Effector memory CD8-positive, alpha-beta T cell (primary cell): Measurements from ENCODE around the gene AKAP17A.
"Not testable (repeated sequence)": the region's sequence is repeated elsewhere in the genome, so short reads cannot be mapped to it uniquely, and the experiment has no call there.

Experiments used
- ATAC-seq: fragments of 150-1000 bp; cut with Tn5 transposase; replicated peaks from 2 replicates; pipeline ENCODE4 v1.10.0; 2021; ENCODE audit warnings: mild to moderate bottlenecking, moderate library complexity
- DNase-seq, 3 experiments: peaks; one replicate each; pipeline ENCODE4 v3.0.0; 2021
- H3K27ac Mint-ChIP-seq, 2 donors: one replicate each; pipeline ENCODE4 v1.8.0; 2022; ENCODE audit warnings: mild to moderate bottlenecking in 2 of 2, mixed read lengths in 2 of 2, moderate library complexity in 2 of 2
- H3K27me3 Mint-ChIP-seq, 2 donors: one replicate each; pipeline ENCODE4 v1.8.0; 2022; ENCODE audit warnings: mixed read lengths in 2 of 2
- H3K36me3 Mint-ChIP-seq: one replicate; pipeline ENCODE4 v1.8.0; 2022; ENCODE audit warnings: mild to moderate bottlenecking, moderate library complexity, mixed read lengths; ENCODE audit not compliant: insufficient read depth
- H3K4me1 Mint-ChIP-seq, 2 donors: one replicate each; pipeline ENCODE4 v1.8.0; 2022; ENCODE audit warnings: low read depth in 2 of 2, mixed read lengths in 2 of 2
- H3K4me3 Mint-ChIP-seq, 2 donors: one replicate each; pipeline ENCODE4 v1.8.0; 2022; ENCODE audit warnings: mild to moderate bottlenecking in 2 of 2, mixed read lengths in 2 of 2, moderate library complexity in 2 of 2
- H3K9me3 Mint-ChIP-seq, 2 donors: one replicate each; pipeline ENCODE4 v1.8.0; 2022; ENCODE audit warnings: mixed read lengths in 2 of 2
- total RNA-seq, 9 experiments: gene quantifications; one replicate each; lab custom pipeline; 2026; lab: John Stamatoyannopoulos, UW

Gene AKAP17A, protein sequence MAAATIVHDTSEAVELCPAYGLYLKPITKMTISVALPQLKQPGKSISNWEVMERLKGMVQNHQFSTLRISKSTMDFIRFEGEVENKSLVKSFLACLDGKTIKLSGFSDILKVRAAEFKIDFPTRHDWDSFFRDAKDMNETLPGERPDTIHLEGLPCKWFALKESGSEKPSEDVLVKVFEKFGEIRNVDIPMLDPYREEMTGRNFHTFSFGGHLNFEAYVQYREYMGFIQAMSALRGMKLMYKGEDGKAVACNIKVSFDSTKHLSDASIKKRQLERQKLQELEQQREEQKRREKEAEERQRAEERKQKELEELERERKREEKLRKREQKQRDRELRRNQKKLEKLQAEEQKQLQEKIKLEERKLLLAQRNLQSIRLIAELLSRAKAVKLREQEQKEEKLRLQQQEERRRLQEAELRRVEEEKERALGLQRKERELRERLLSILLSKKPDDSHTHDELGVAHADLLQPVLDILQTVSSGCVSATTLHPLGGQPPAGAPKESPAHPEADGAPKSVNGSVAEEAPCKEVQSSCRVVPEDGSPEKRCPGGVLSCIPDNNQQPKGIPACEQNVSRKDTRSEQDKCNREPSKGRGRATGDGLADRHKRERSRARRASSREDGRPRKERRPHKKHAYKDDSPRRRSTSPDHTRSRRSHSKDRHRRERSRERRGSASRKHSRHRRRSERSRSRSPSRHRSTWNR
- total RNA-seq, result 164 to 266 (median 196) reads per million in 9 experiments

DNA sequence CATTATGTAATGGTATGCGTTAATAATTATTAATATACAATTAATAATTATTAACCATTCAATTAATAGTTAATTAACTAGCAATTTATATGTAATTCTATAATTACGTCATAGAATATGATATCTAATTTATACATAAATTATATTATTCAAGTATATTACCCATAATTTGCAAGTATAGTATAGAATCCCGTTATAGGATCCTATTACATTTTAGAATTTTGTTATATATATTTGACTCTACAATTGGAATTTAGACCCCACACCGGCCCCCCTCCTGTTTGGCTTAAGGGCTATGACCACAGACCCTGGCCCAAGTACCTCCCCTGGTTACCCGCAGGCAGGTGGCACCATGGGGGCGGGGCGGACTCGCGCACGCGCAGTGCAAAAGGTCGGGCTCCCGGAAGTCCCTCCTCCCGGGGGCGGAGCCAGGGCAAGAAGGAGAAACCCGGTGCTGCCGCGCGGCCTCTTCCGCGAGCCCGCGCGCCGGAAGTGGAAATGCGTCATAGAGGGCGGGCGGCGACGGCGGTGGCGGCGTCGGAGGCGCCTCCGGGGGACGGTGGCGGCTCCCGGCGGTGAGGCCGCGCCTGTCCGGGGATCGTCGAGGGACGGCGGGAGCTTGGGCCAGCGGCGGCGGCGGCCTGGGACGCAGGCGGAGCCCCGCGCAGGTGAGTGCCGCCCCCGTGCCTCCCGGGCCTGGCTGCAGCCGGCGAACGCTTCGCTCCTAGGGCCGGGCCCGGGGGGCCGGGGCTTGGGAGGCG lies at the start of gene AKAP17A:
AKAP17A (plus strand) TSS at position 503 of the 761 bp plus-strand sequence. CDS start 1,859 bp downstream, outside the sequence.
- H3K36me3 Mint-ChIP-seq, result peaks cover 46% of the 10 kb centered on the region
- peak; percentile 96 to 100 (median 99) for DNase-seq
- peak; percentile 94 for ATAC-seq
- H3K27ac Mint-ChIP-seq, result peak within 1 kb of the TSS; percentile 92 to 98
- no peaks in the 10 kb centered on the region for H3K27me3 Mint-ChIP-seq
- peak within 1 kb of the TSS; percentile 88 to 98 for H3K4me3 Mint-ChIP-seq
- no peaks in the 10 kb centered on the region for H3K9me3 Mint-ChIP-seq
- H3K4me1 Mint-ChIP-seq, result peaks cover 20 to 39% of the 10 kb centered on the region in 2 donors

DNA sequence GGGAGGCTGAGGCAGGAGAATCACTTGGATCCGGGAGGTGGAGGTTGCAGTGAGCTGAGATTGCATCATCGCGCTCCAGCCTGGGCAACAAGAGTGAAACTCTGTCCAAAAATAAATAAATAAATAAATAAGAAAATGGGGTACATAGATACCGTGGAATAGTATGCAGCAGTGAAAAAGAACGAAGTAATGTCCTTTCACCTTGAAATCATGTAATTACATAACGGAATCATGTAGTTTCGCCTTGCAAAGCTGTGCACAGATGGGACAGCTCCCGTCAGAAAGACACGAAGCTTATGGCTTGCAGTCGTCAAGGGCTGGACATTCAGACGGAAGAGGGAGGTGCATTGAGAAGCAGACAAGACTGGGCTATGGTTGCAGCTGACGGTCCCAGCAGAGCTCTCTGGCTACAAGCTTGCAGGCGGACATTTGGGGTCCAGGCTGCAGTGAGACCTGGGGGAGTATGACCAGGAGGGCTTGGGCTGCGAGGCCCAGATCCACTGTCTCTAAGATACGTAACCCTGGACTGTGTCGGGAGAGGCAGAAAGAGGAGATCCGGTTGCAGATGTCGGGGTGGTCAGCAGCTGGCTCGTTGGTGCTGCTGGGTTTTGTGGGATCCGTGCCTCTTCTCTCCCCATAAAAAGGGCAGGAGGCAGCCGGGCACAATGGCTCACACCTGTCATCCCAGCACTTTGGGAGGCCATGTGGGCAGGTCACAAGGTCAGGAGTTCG lies 48.2 kb upstream of the AKAP17A start:
- no peak overlapping the region for H3K4me3 Mint-ChIP-seq
- no peaks in the 10 kb centered on the region for H3K36me3 Mint-ChIP-seq
- no peaks in the 10 kb centered on the region for H3K27me3 Mint-ChIP-seq
- H3K9me3 Mint-ChIP-seq, result peaks cover 4 to 7% of the 10 kb centered on the region in 2 donors
- H3K4me1 Mint-ChIP-seq, result peaks cover 5 to 12% of the 10 kb centered on the region in 2 donors
- ATAC-seq, result no peak
- H3K27ac Mint-ChIP-seq, result peak overlapping the region in 1 of 2 donors; percentile 16
- DNase-seq, result no peak

DNA sequence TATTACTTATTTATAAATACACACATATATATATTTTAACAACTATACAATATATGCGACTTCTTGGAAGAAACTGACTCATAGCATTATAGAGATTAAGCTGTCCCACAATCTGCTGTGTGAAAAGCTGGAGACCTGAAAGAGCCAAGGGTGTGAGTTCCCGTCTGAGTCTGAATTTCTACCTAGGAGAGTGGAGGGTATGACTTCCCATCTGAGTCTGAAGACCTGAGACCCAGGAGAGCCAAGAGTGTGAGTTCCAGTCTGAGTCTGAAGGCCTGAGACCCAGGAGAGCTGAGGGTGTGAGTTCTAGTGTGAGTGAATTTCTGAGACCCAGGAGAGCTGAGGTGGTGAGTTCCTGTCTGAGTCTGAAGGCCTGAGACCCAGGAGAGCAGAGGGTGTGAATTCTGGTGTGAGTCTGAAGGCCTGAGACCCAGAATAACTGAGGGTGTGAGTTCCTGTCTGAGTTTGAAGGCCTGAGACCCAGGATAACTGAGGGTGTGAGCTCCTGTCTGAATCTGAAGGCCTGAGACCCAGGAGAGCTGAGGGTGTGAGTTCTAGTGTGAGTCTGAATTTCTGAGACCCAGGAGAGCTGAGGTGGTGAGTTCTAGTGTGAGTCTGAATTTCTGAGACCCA lies 45.5 kb upstream of the AKAP17A start:
- DNase-seq (no peak), ATAC-seq (no peak)
- Mint-ChIP-seq H3K9me3 (peaks cover 4 to 7% of the 10 kb centered on the region in 2 donors), H3K36me3 (no peaks in the 10 kb centered on the region), H3K27me3 (no peaks in the 10 kb centered on the region), H3K4me1 (peaks cover 12 to 19% of the 10 kb centered on the region in 2 donors), H3K4me3 (no peak overlapping the region), H3K27ac (peak overlapping the region; percentile 54 to 55)

DNA sequence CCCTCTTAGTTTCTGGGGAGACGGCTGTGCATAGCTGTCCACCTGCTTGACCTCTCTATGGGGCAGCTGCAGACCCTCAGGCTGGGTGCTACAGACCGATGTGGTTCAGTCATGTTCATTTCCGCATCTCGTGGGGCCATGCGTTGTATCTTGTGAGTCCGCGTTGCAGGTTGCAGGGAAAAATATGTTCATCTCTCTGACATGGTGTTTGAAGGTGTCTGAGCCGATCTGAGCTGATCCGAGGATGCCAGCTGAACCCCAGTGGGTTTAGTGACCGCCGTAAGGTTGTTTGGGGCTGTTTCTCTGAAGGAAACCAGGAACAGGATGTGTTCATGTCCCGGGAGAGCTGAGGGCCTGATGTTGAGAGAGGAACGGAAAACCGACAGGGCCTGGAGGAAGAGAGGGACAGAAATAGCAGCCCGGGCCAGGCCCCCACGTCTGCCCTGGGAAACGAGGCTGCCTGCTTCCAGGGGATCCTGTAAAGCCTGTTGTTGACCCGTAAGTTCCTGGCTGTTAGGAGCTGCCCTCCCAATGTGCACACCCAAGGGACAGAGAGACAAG lies 44.6 kb upstream of the AKAP17A start:
- H3K27ac Mint-ChIP-seq, result peak overlapping the region; percentile 12 to 54
- no peak overlapping the region for H3K4me3 Mint-ChIP-seq
- no peak for ATAC-seq
- DNase-seq, result no peak
- H3K36me3 Mint-ChIP-seq, result peaks cover 4% of the 10 kb centered on the region
- peaks cover 16 to 26% of the 10 kb centered on the region in 2 donors for H3K4me1 Mint-ChIP-seq
- no peaks in the 10 kb centered on the region for H3K27me3 Mint-ChIP-seq
- peaks cover 4 to 12% of the 10 kb centered on the region in 2 donors for H3K9me3 Mint-ChIP-seq

DNA sequence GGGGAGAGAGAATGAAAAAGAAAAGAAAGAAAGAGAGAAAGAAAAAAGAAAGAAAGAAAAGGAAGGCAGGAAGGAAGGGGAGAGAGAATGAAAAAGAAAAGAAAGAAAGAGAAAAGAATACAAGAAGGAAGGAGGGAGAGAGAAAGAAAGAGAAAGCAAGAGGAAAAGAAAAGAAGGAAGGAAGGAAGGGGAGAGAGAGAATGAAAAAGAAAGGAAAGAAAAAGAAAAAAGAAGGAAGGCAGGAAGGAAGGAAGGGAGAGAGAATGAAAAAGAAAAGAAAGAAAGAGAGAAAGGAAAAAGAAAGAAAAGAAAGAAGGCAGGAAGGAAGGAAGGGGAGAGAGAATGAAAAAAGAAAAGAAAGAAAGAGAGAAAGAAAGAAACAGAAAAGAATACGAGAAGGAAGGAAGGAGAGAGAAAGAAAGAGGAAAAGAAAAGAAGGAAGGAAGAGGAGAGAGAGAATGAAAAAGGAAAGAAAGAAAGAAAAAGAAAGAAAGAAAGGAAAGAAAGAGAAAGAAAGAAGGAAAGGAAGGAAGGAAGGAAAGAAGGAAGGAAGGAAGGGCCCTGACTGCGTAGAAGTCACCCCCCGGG lies 39.4 kb upstream of the AKAP17A start:
- Mint-ChIP-seq H3K9me3 (peaks cover 12 to 15% of the 10 kb centered on the region in 2 donors), H3K36me3 (peaks cover 10% of the 10 kb centered on the region), H3K4me3 (peak overlapping the region; percentile 41 to 57), H3K27ac (peak overlapping the region; percentile 92 to 99), H3K4me1 (peaks cover 37 to 49% of the 10 kb centered on the region in 2 donors), H3K27me3 (no peaks in the 10 kb centered on the region)
- DNase-seq, result no peak
- ATAC-seq, result no peak

DNA sequence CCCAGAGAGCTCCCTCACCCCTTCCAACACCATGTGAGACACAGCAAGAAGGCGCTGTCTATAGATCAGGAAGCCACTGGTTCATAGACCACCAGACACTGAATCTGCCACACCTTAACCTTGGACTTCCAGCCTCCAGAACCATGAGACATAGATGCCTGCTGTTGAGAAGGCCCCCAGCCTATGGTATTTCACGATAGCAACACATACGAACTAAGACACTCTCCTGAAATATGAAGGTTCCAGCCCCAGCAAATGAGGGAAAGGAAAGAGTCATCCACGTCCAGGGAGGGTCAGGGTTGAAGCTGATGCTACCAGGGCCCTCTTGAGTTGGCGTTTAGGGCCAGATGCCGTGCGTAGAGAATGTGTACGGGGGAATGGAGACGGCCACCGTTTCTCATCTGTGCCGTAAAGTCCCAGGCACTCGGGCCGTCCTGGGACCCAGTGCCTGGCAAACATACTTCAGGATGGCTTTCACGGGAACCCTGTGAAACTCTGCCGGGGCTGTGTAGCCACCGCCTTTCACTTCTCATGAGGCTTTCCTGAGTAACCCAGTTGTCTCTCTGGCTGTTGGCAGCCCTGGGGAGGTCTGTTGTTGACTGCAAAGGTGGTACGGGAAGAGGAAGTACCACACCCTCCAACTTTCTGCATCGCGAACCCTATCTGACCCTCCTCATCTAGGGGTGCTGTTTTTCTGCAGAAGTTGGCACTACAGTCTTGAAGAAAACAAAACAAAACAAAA lies 36.8 kb upstream of the AKAP17A start:
- peak; percentile 45 to 64 (median 52) for DNase-seq
- Mint-ChIP-seq H3K36me3 (peaks cover 10% of the 10 kb centered on the region), H3K4me1 (peaks cover 43 to 57% of the 10 kb centered on the region in 2 donors), H3K27ac (peak overlapping the region; percentile 92 to 99), H3K4me3 (peak overlapping the region; percentile 72 to 78), H3K9me3 (peaks cover 15 to 20% of the 10 kb centered on the region in 2 donors), H3K27me3 (no peaks in the 10 kb centered on the region)
- peak; percentile 95 for ATAC-seq

DNA sequence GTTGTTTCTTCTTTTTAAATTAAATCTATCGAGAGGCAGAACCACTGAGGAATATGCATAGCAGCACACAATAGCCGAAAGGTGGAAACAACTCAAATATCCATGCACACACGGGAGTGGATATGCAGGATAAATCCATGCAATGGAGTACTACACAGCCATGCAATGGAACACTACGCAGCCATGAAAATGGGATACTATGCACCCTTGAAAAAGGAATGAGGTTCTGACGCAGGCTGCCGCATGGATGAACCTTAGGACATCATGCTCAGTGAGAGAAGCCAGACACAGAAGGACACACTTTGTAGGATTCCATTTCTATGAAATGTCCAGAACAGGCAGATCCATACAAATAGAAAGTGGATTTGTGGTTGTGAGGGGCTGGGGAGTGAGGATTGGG lies 36.0 kb upstream of the AKAP17A start:
- Mint-ChIP-seq H3K4me3 (peak overlapping the region; percentile 72 to 78), H3K9me3 (peaks cover 15 to 20% of the 10 kb centered on the region in 2 donors), H3K27me3 (no peaks in the 10 kb centered on the region), H3K36me3 (peaks cover 10% of the 10 kb centered on the region), H3K4me1 (peaks cover 39 to 57% of the 10 kb centered on the region in 2 donors), H3K27ac (peak overlapping the region; percentile 92 to 99)
- ATAC-seq, result no peak
- DNase-seq, result no peak

DNA sequence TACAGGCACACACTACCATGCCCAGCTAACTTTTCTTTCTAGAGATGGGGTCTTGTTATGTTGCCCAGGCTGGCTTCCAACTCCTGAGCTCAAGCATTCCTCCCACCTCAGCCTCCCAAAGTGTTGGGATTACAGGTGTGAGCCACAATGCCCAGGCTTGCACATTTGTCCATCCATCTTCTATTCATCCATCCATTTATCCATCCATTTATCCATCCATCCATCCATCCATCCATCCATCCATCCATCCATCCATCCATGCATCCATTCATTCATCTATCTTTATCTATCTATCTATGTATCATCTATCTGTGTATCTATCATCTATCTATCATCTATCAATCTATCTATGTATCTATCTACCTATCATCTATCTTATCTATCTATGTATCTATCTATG lies 34.0 kb upstream of the AKAP17A start:
- not testable (repeated sequence) for DNase-seq, ATAC-seq, H3K4me3 Mint-ChIP-seq, H3K36me3 Mint-ChIP-seq, H3K27me3 Mint-ChIP-seq
- H3K4me1 Mint-ChIP-seq, result peaks cover 42 to 54% of the 10 kb centered on the region in 2 donors
- H3K9me3 Mint-ChIP-seq, result peaks cover 9 to 11% of the 10 kb centered on the region in 2 donors
- H3K27ac Mint-ChIP-seq, result peak overlapping the region; percentile 87 to 92

DNA sequence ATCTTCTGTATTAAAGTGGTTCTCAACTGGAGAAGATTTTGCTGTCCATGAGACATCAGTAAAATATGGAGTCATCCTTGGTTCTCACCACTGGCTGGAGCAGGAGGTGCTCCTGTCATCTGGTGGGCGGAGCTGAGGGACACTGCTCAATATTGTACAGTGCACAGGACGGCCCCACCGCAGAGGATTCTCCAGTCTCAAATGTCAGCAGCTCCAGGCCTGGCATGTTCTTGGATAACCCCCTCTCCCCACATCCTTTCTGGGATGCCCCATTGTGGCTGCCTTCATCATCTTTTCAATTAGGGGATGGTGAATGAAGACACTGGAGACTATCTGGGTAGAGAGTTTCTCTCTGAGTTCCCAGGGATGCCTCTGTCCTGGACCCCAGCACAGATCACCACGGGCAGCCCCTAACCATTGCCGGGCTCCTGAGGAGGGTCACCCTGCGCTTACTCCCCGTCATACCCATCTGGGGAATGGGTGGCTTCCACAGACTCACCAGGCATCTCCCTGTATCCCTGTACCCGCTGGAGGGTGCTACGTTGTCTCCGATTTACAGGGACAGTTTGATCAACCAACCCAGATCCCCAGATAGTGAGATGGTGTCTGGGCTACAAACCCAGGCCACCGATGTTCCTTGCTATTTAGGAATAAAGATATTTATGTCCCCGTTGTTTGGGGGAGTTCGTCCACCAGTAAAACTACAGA lies 32.5 kb upstream of the AKAP17A start:
- peaks cover 8% of the 10 kb centered on the region for H3K36me3 Mint-ChIP-seq
- peak overlapping the region in 1 of 2 donors; percentile 65 for H3K27ac Mint-ChIP-seq
- peaks cover 0 to 8% of the 10 kb centered on the region in 2 donors for H3K27me3 Mint-ChIP-seq
- H3K4me3 Mint-ChIP-seq, result no peak overlapping the region
- H3K4me1 Mint-ChIP-seq, result peaks cover 42 to 49% of the 10 kb centered on the region in 2 donors
- DNase-seq (no peak), ATAC-seq (no peak)
- peaks cover 8% of the 10 kb centered on the region in 2 donors for H3K9me3 Mint-ChIP-seq

DNA sequence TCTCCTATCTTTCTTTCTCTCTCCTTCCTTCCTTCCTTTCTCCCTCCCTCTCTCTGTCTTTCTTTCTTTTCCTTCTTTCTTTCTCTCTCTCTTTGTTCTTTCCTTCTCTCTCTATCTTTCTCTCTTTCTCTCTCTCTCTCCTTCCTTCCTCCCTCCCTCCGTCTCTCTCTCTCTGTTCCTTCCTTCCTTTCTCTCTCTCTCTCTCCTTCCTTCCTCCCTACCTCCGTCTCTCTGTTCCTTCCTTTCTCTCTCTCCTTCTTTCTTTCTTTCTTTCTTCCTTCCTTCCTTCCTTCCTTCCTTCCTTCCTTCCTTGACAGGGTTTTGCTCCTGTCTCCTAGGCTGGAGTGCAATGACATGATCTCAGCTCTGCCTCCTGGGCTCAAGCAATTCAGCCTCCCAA lies 30.2 kb upstream of the AKAP17A start:
- peaks cover 4% of the 10 kb centered on the region for H3K36me3 Mint-ChIP-seq

DNA sequence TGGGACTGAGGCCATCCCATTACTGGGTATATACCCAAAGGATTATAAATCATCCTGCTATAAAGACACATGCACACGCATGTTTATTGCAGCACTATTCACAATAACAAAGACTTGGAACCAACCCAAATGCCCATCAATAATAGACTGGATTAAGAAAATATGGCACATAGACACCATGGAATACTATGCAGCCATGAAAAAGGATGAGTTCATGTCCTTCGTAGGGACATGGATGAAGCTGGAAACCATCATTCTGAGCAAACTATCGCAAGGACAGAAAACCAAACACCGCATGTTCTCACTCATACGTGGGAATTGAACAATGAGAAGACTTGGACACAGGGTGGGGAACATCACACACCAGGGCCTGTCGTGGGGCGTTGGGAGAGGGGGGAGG lies 27.3 kb upstream of the AKAP17A start:
- peak overlapping the region in 1 of 2 donors; percentile 54 for H3K27ac Mint-ChIP-seq
- H3K4me3 Mint-ChIP-seq, ATAC-seq, H3K36me3 Mint-ChIP-seq, H3K9me3 Mint-ChIP-seq, H3K27me3 Mint-ChIP-seq, DNase-seq: not testable (repeated sequence)
- H3K4me1 Mint-ChIP-seq, result peaks cover 17 to 26% of the 10 kb centered on the region in 2 donors

More for the DNA sequence above, 30.2 kb upstream of the AKAP17A start:
- H3K9me3 Mint-ChIP-seq, result peaks cover 0 to 8% of the 10 kb centered on the region in 2 donors
- DNase-seq (no peak), ATAC-seq (no peak)
- peak overlapping the region; percentile 44 to 90 for H3K27ac Mint-ChIP-seq
- H3K4me3 Mint-ChIP-seq, result peak overlapping the region; percentile 3 to 23
- peaks cover 30 to 36% of the 10 kb centered on the region in 2 donors for H3K4me1 Mint-ChIP-seq
- peaks cover 0 to 8% of the 10 kb centered on the region in 2 donors for H3K27me3 Mint-ChIP-seq
